SK-N-SH treated with all-trans-retinoic acid at 6 μM for 48 hours (cell line): ENCODE data around the gene NRXN3.

Experiments used
- ATAC-seq: fragments of 200-7000 bp; cut with Tn5 transposase; 3 replicates; pipeline ENCODE4 v1.9.1; 2020; ENCODE audit warnings: mild to moderate bottlenecking, moderate library complexity
- ARNTL ChIP-seq: fragments of 450-650 bp; formaldehyde crosslinking; IDR thresholded peaks from 2 replicates; pipeline ENCODE4 v1.5.0; 2020; ENCODE audit warnings: low read depth, mild to moderate bottlenecking, moderate library complexity, borderline replicate concordance
- BACH2 ChIP-seq: fragments of 250-450 bp; sonication (Bioruptor Pico); IDR thresholded peaks from 2 replicates; pipeline ENCODE4 v1.9.0; 2021; ENCODE audit warnings: mild to moderate bottlenecking, borderline replicate concordance
- CREB5 ChIP-seq: fragments of 250-450 bp; sonication (Bioruptor Pico); IDR thresholded peaks from 2 replicates; pipeline ENCODE4 v1.5.1; 2020; ENCODE audit warnings: low read depth, mild to moderate bottlenecking, moderate library complexity
- CSRNP3 ChIP-seq: fragments of 250-450 bp; sonication (Bioruptor Pico); IDR thresholded peaks from 2 replicates; pipeline ENCODE4 v1.5.1; 2021; ENCODE audit warnings: mild to moderate bottlenecking, moderate library complexity
- ESRRG ChIP-seq: fragments of 250-450 bp; sonication (Bioruptor Pico); IDR thresholded peaks from 2 replicates; pipeline ENCODE4 v1.6.1; 2021; ENCODE audit warnings: mild to moderate bottlenecking
- GLIS3 ChIP-seq: fragments of 250-450 bp; sonication (Bioruptor Pico); IDR thresholded peaks from 2 replicates; pipeline ENCODE4 v1.5.0; 2020; ENCODE audit warnings: mild to moderate bottlenecking, moderate library complexity
- ISL1 ChIP-seq: fragments of 250-450 bp; sonication (Bioruptor Pico); IDR thresholded peaks from 2 replicates; pipeline ENCODE4 v2.1.2; 2022; ENCODE audit warnings: mild to moderate bottlenecking, moderate library complexity
- PATZ1 ChIP-seq: fragments of 250-450 bp; sonication (Bioruptor Pico); IDR thresholded peaks from 2 replicates; pipeline ENCODE4 v1.8.0; 2020; ENCODE audit warnings: mild to moderate bottlenecking, moderate library complexity, borderline replicate concordance
- PPARA ChIP-seq: fragments of 250-450 bp; sonication (Bioruptor Pico); IDR thresholded peaks from 2 replicates; pipeline ENCODE4 v1.5.0; 2020; ENCODE audit warnings: mild to moderate bottlenecking, borderline replicate concordance
- RARB ChIP-seq: fragments of 250-450 bp; sonication (Bioruptor Pico); IDR thresholded peaks from 2 replicates; pipeline ENCODE4 v1.8.0; 2021; ENCODE audit warnings: mild to moderate bottlenecking, moderate library complexity
- TCF4 ChIP-seq: fragments of 250-450 bp; sonication (Bioruptor Pico); IDR thresholded peaks from 2 replicates; pipeline ENCODE4 v1.8.0; 2021; ENCODE audit warnings: mild to moderate bottlenecking, moderate library complexity, borderline replicate concordance
- TOX ChIP-seq: fragments of 250-450 bp; sonication (Bioruptor Pico); IDR thresholded peaks from 2 replicates; pipeline ENCODE4 v1.8.0; 2021; ENCODE audit warnings: mild to moderate bottlenecking, moderate library complexity, borderline replicate concordance
- TSHZ2 ChIP-seq: fragments of 250-450 bp; sonication (Bioruptor Pico); IDR thresholded peaks from 2 replicates; pipeline ENCODE4 v1.5.0; 2020; ENCODE audit warnings: mild to moderate bottlenecking, moderate library complexity
- ZC3H10 ChIP-seq: fragments of 250-450 bp; sonication (Bioruptor Pico); IDR thresholded peaks from 2 replicates; pipeline ENCODE4 v1.5.1; 2021; ENCODE audit warnings: mild to moderate bottlenecking, moderate library complexity
- ZFP3 ChIP-seq: fragments of 250-450 bp; sonication (Bioruptor Pico); IDR thresholded peaks from 2 replicates; pipeline ENCODE4 v1.5.0; 2020; ENCODE audit warnings: mild to moderate bottlenecking, moderate library complexity
- ZFP30 ChIP-seq: fragments of 450-650 bp; formaldehyde crosslinking; IDR thresholded peaks from 2 replicates; pipeline ENCODE4 v1.5.0; 2022; ENCODE audit warnings: mild to moderate bottlenecking, moderate library complexity
- ZNF565 ChIP-seq: fragments of 450-650 bp; formaldehyde crosslinking; conservative IDR thresholded peaks from 2 replicates; pipeline ENCODE4 v1.5.0; 2020; ENCODE audit warnings: low read depth, mild to moderate bottlenecking, moderate library complexity
- ZNF70 ChIP-seq: fragments of 450-650 bp; formaldehyde crosslinking; IDR thresholded peaks from 2 replicates; pipeline ENCODE4 v1.5.0; 2020; ENCODE audit warnings: mild to moderate bottlenecking, moderate library complexity
- ZNF8 ChIP-seq: fragments of 450-650 bp; formaldehyde crosslinking; IDR thresholded peaks from 2 replicates; pipeline ENCODE4 v1.5.0; 2020; ENCODE audit warnings: mild to moderate bottlenecking, moderate library complexity

The NRXN3 gene

GRCh38 chr14:78153064-78153341 is 17.2 kb upstream of the NRXN3 start:
- TF ChIP-seq TCF4 (no peak), ZNF565 (CRISPR knock-in tag) (no peak), ZNF8 (CRISPR knock-in tag) (no peak), PATZ1 (no peak), GLIS3 (CRISPR knock-in tag) (no peak), ZFP3 (CRISPR knock-in tag) (no peak), CSRNP3 (CRISPR knock-in tag) (no peak), RARB (CRISPR knock-in tag) (no peak), PPARA (CRISPR knock-in tag) (no peak), ZFP30 (no peak)
- no peak for ATAC-seq

- ATAC-seq = no peak
These were observed 15.3 kb upstream of the NRXN3 start for GRCh38 chr14:78154827-78155226.

More at GRCh38 chr14:78154827-78155226, 15.3 kb upstream of the NRXN3 start:
- TF ChIP-seq ZNF8 (CRISPR knock-in tag) (no peak), ZNF70 (no peak), ZNF565 (CRISPR knock-in tag) (no peak), ISL1 (CRISPR knock-in tag) (no peak), ZFP3 (CRISPR knock-in tag) (no peak), ZC3H10 (CRISPR knock-in tag) (no peak), CREB5 (CRISPR knock-in tag) (no peak), TCF4 (no peak), PATZ1 (no peak), GLIS3 (CRISPR knock-in tag) (no peak), PPARA (CRISPR knock-in tag) (no peak), TOX (CRISPR knock-in tag) (no peak), ARNTL (CRISPR knock-in tag) (no peak), ESRRG (no peak), BACH2 (CRISPR knock-in tag) (no peak), TSHZ2 (no peak), CSRNP3 (CRISPR knock-in tag) (no peak)
- TF ChIP-seq, all 23 proteins: peak for 0
